ENCODE measurements around the gene DDX17. TPM values are rescaled to one million over a fixed set of nuclear protein-coding genes. Genes with fewer than 3 reads are reported as not detected.

DDX17 gene
- total RNA-seq, 1 donor from 2014 or later: 538 TPM

DNA sequence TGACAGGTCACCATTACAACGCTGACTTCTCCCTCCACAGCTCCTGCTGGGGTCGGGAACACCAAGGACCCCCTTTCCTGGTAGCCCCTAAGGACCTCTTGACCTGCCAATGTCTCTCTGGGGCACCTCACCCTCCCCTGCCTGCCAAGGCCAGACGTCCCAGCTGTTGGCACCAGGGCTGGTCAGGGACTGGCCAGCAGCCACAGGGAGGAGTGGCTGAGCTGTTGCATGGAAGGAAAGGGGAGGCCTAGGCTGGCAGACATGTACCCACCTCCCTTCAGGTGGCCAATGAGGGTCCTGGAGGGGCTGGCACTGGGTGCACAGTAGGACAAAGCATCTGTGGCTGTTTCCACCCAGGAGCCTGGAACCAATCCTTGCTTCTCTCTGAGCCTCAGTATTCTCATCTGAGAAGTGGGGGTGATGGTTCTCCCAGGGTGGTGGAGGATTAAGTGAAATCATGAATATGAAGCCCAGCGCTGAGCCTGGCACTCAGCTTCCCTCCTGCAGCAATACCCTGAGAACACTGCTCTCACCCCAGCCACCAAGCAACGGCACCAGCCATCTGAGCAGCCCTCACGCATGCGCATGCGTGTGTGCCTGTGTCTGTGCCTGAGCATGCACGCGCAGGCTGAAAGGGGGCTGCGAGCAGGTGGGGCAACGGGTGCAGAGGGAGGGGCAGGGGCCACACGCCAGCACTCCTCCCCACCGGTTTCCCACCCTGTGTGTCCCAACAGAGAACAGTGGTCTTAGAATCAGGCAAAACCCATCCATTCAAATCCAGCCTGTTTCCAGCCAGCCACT, 57.0 kb downstream of the DDX17 start:
- DNase-seq: no peak

GRCh38 chr22:38446018-38446601, 60.0 kb downstream of the DDX17 start:
- no peak for DNase-seq

- no peak for DNase-seq
Observed at GRCh38 chr22:38444783-38445182, 61.3 kb downstream of the DDX17 start.

- DNase-seq: no peak
Observed at GRCh38 chr22:38443628-38444521, 62.2 kb downstream of the DDX17 start.

GRCh38 chr22:38442967-38443627, 63.0 kb downstream of the DDX17 start:
- DNase-seq: no peak

DNA sequence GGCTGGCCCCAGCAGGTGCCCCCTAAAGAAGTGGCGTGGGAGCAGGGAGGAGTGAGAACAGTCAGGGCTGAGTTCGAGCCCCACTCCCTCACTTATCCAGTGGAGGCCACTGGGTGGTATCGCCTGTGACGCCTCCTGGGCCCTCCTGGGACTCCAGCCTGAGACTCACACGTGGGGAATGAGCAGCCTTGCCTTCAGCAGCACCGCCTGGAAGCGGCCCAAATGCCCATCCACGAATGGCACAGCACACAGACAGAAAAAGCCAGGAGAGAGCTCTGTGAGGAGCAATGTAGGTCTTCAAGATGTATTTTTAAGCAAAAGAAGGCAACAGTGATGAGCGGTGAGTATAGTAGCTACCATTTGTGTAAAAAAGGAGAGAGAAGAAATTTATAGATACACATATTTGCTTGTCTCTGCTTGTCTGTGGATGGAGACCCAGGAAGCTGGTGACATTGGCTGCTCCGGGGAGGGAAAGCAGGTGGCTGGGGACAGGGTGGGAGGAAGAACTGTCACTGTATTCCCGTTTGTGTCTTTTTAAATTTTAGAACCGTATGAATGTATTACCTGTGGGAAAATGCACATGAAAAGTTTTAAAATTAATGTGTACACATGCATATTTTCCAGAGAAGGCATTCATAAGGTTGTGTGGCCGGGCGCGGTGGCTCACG, 64.4 kb downstream of the DDX17 start:
- DNase-seq: no peak

- DNase-seq: no peak
Observed at GRCh38 chr22:38440747-38441350, 65.3 kb downstream of the DDX17 start.

- DNase-seq: no peak
Observed at GRCh38 chr22:38437416-38437815, 68.7 kb downstream of the DDX17 start.

- DNase-seq: no peak
Observed at GRCh38 chr22:38436629-38437395, 69.3 kb downstream of the DDX17 start.

GRCh38 chr22:38435965-38436364, 70.1 kb downstream of the DDX17 start:
- no peak for DNase-seq

DNA sequence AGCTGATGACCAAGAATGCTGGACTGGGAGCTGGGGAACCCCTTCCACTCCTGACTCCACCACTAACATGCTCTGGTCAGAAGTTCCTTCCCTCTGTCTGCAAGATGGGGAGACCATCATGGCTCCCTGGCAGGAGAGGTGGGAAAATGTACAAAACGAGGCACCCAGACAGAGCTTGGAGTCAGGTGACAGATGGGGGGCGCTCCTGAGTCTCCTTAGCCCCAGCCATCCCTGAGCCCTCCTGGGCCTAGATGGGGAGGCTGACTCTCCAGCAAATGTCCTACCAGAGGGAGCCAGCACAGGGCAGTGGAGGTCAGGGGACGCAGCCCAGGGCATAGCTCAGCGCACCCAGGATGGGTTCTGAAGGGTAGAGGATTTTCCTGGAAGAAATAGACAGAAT, 71.1 kb downstream of the DDX17 start:
- DNase-seq: no peak

DNA sequence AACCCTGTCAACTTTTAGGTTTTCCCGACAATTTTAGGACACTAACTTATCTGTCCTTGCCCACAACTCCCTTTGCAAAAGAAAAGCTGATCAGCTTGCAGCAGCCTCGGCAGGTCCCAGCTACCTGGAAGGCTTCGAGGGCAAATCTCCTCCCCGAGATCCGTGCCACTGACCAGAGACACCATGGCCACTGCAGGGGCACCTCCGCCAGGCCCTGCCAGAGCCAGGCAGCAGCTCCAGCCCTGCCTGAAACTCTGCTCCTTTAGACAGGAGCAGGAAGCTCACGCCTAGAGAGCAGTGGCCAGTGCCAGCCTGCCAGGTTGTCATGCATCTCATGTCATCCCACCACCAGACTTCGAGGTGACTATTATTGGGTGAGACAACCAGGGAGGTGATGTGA, 72.2 kb downstream of the DDX17 start:
- no peak for DNase-seq

Other genes starting within 250 kb of the DDX17 start
- 36.2 and 49.4 TPM in 2 replicates for gene TMEM184B, start 233.3 kb downstream of the DDX17 start, total RNA-seq
- 127 and 141 TPM in 2 replicates for gene CSNK1E, start 188.9 kb downstream of the DDX17 start, total RNA-seq
- gene KCNJ4, start 51.1 kb downstream of the DDX17 start, total RNA-seq: not detected in 2 replicates
- gene KDELR3, start 38.2 kb downstream of the DDX17 start, total RNA-seq: 30.6 and 45.3 TPM in 2 replicates
- 0.85 and 1.8 TPM in 2 replicates for gene DMC1, start 63.9 kb upstream of the DDX17 start, total RNA-seq
- 0.34 and 0.65 TPM in 2 replicates for gene FAM227A, start 150.1 kb upstream of the DDX17 start, total RNA-seq
- gene CBY1, start 150.3 kb upstream of the DDX17 start, total RNA-seq: 15.1 and 18.4 TPM in 2 replicates
- 59.8 and 76.6 TPM in 2 replicates for gene TOMM22, start 175.6 kb upstream of the DDX17 start, total RNA-seq
- gene JOSD1, start 194.6 kb upstream of the DDX17 start, total RNA-seq: 98.4 and 117 TPM in 2 replicates
- gene GTPBP1, start 199.6 kb upstream of the DDX17 start, total RNA-seq: 35.1 and 46.7 TPM in 2 replicates
- 186 and 260 TPM in 2 replicates for gene SUN2, start 249.7 kb upstream of the DDX17 start, total RNA-seq